Activated naive CD8-positive, alpha-beta T cell (primary cell): ENCODE data around the gene AARSD1.
A peak's percentile ranks its signal among the peaks of the same experiment; 100 is the strongest.
"Not testable (repeated sequence)": the region's sequence is repeated elsewhere in the genome, so short reads cannot be mapped to it uniquely, and the experiment has no call there.

Experiments
- H3K27ac Mint-ChIP-seq: one replicate; pipeline ENCODE4 v1.8.0; 2021; ENCODE audit warnings: mixed read lengths
- H3K27me3 Mint-ChIP-seq: one replicate; pipeline ENCODE4 v1.8.0; 2021; ENCODE audit warnings: mixed read lengths
- H3K36me3 Mint-ChIP-seq: one replicate; pipeline ENCODE4 v1.8.0; 2021; ENCODE audit warnings: mixed read lengths
- H3K4me1 Mint-ChIP-seq: one replicate; pipeline ENCODE4 v1.8.0; 2021; ENCODE audit warnings: low read depth, mixed read lengths
- H3K4me3 Mint-ChIP-seq: one replicate; pipeline ENCODE4 v1.8.0; 2021; ENCODE audit warnings: mild to moderate bottlenecking, mixed read lengths
- H3K9me3 Mint-ChIP-seq: one replicate; pipeline ENCODE4 v1.8.0; 2021; ENCODE audit warnings: low read depth, mixed read lengths

Gene AARSD1

GRCh38 chr17:42964161-42964932 lies at the start of gene AARSD1:
Gene AARSD1, minus strand, starts transcription at chr17:42964454. Its CDS starts 14 bp downstream, at chr17:42964440.
- peak within 1 kb of the TSS; percentile 94 for H3K27ac Mint-ChIP-seq
- H3K4me1 Mint-ChIP-seq, result peaks cover 20% of the 10 kb centered on the region
- no peaks in the 10 kb centered on the region for H3K9me3 Mint-ChIP-seq
- H3K4me3 Mint-ChIP-seq, result peak within 1 kb of the TSS; percentile 96
- H3K27me3 Mint-ChIP-seq, result no peaks in the 10 kb centered on the region
- peaks cover 11% of the 10 kb centered on the region for H3K36me3 Mint-ChIP-seq

GRCh38 chr17:43013296-43013695 lies 49.0 kb upstream of the AARSD1 start:
- H3K4me1 Mint-ChIP-seq, result peaks cover 12% of the 10 kb centered on the region
- H3K4me3 Mint-ChIP-seq, result no peak overlapping the region
- H3K27me3 Mint-ChIP-seq, result no peaks in the 10 kb centered on the region
- no peaks in the 10 kb centered on the region for H3K36me3 Mint-ChIP-seq
- H3K9me3 Mint-ChIP-seq, result no peaks in the 10 kb centered on the region
- H3K27ac Mint-ChIP-seq, result no peak overlapping the region

GRCh38 chr17:43011728-43012472 lies 47.6 kb upstream of the AARSD1 start:
- Mint-ChIP-seq H3K36me3 (no peaks in the 10 kb centered on the region), H3K9me3 (no peaks in the 10 kb centered on the region)

GRCh38 chr17:43010667-43011308 lies 46.5 kb upstream of the AARSD1 start:
- Mint-ChIP-seq H3K36me3 (no peaks in the 10 kb centered on the region), H3K4me3 (no peak overlapping the region), H3K9me3 (no peaks in the 10 kb centered on the region)

More at GRCh38 chr17:43011728-43012472, 47.6 kb upstream of the AARSD1 start:
- H3K4me1 Mint-ChIP-seq, result peaks cover 12% of the 10 kb centered on the region
- no peaks in the 10 kb centered on the region for H3K27me3 Mint-ChIP-seq
- no peak overlapping the region for H3K27ac Mint-ChIP-seq
- no peak overlapping the region for H3K4me3 Mint-ChIP-seq

GRCh38 chr17:43006639-43007551 lies 42.6 kb upstream of the AARSD1 start, which contains the start of gene IFI35:
Gene IFI35, plus strand, starts transcription at chr17:43006784. Its CDS starts 164 bp downstream, at chr17:43006948.
- Mint-ChIP-seq H3K27me3 (no peaks in the 10 kb centered on the region), H3K27ac (peak within 1 kb of the TSS; percentile 99), H3K4me1 (peaks cover 30% of the 10 kb centered on the region), H3K9me3 (no peaks in the 10 kb centered on the region), H3K4me3 (peak within 1 kb of the TSS; percentile 99), H3K36me3 (no peaks in the 10 kb centered on the region)

More at GRCh38 chr17:43010667-43011308, 46.5 kb upstream of the AARSD1 start:
- H3K4me1 Mint-ChIP-seq, result peaks cover 19% of the 10 kb centered on the region
- H3K27me3 Mint-ChIP-seq, result no peaks in the 10 kb centered on the region
- H3K27ac Mint-ChIP-seq, result peak overlapping the region; percentile 12

- H3K4me3 Mint-ChIP-seq, result no peak overlapping the region
- H3K9me3 Mint-ChIP-seq, result no peaks in the 10 kb centered on the region
- H3K4me1 Mint-ChIP-seq, result peaks cover 36% of the 10 kb centered on the region
- H3K27ac Mint-ChIP-seq, result peak overlapping the region; percentile 61
- H3K27me3 Mint-ChIP-seq, result no peaks in the 10 kb centered on the region
- H3K36me3 Mint-ChIP-seq, result peaks cover 11% of the 10 kb centered on the region
Measured at GRCh38 chr17:43003542-43004172, 39.4 kb upstream of the AARSD1 start.

- not testable (repeated sequence) for H3K27me3 Mint-ChIP-seq
- peak overlapping the region; percentile 58 for H3K4me3 Mint-ChIP-seq
- H3K4me1 Mint-ChIP-seq, result peaks cover 31% of the 10 kb centered on the region
Measured at GRCh38 chr17:43000894-43001293, 36.6 kb upstream of the AARSD1 start.

GRCh38 chr17:42999003-42999525 lies 34.8 kb upstream of the AARSD1 start:
- Mint-ChIP-seq H3K9me3 (no peaks in the 10 kb centered on the region), H3K36me3 (peaks cover 11% of the 10 kb centered on the region)

More at GRCh38 chr17:43000894-43001293, 36.6 kb upstream of the AARSD1 start:
- Mint-ChIP-seq H3K36me3 (peaks cover 11% of the 10 kb centered on the region), H3K27ac (peak overlapping the region; percentile 54)
- not testable (repeated sequence) for H3K9me3 Mint-ChIP-seq

GRCh38 chr17:42997984-42998938 lies 34.0 kb upstream of the AARSD1 start, which contains the start of gene RPL27:
Gene RPL27, plus strand, starts transcription at chr17:42998419. Its CDS starts 332 bp downstream, at chr17:42998751.
- H3K9me3 Mint-ChIP-seq, result no peaks in the 10 kb centered on the region
- peak within 1 kb of the TSS; percentile 98 for H3K27ac Mint-ChIP-seq
- H3K27me3 Mint-ChIP-seq, result no peaks in the 10 kb centered on the region
- H3K36me3 Mint-ChIP-seq, result peaks cover 11% of the 10 kb centered on the region
- H3K4me3 Mint-ChIP-seq, result peak within 1 kb of the TSS; percentile 98
- H3K4me1 Mint-ChIP-seq, result peaks cover 29% of the 10 kb centered on the region

More at GRCh38 chr17:42999003-42999525, 34.8 kb upstream of the AARSD1 start:
- Mint-ChIP-seq H3K27ac (peak overlapping the region; percentile 98), H3K4me3 (peak overlapping the region; percentile 98), H3K4me1 (peaks cover 31% of the 10 kb centered on the region), H3K27me3 (no peaks in the 10 kb centered on the region)

GRCh38 chr17:42997390-42997983 lies 33.2 kb upstream of the AARSD1 start:
- Mint-ChIP-seq H3K9me3 (no peaks in the 10 kb centered on the region), H3K4me3 (peak overlapping the region; percentile 98), H3K4me1 (peaks cover 25% of the 10 kb centered on the region), H3K36me3 (peaks cover 11% of the 10 kb centered on the region), H3K27ac (peak overlapping the region; percentile 98), H3K27me3 (no peaks in the 10 kb centered on the region)

GRCh38 chr17:42993913-42994312 lies 29.7 kb upstream of the AARSD1 start:
- H3K36me3 Mint-ChIP-seq, H3K4me3 Mint-ChIP-seq, H3K27me3 Mint-ChIP-seq, H3K9me3 Mint-ChIP-seq, H3K27ac Mint-ChIP-seq, H3K4me1 Mint-ChIP-seq: not testable (repeated sequence)

GRCh38 chr17:42992872-42993271 lies 28.6 kb upstream of the AARSD1 start:
- no peak overlapping the region for H3K4me3 Mint-ChIP-seq
- H3K27me3 Mint-ChIP-seq, result no peaks in the 10 kb centered on the region
- H3K9me3 Mint-ChIP-seq, result no peaks in the 10 kb centered on the region
- H3K27ac Mint-ChIP-seq, result no peak overlapping the region
- peaks cover 9% of the 10 kb centered on the region for H3K36me3 Mint-ChIP-seq
- peaks cover 4% of the 10 kb centered on the region for H3K4me1 Mint-ChIP-seq
